ENCODE results near the gene RPS6KA6.

Gene RPS6KA6

DNA sequence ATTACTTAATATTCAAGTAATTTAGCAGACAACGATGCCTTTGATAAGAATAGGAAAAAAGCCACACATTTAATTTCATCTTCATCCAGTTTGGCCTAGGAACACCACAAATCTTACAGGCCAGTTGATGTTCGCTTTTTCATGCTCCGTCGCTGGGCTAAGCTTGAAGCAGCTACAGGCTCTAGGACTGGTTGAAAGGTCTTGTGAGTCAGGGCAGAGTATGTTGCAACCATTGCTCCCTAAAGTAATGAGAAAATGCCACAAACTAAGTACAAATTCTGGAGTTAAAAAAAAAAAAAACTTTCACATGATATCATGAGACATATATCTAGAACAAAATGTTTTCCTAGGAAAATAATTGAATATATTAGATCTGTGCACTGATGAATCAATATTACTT lies 123.8 kb downstream of the RPS6KA6 start:
- no peak for DNase-seq (ENCODE audit: low spot score)
- TF ChIP-seq, protein P1, sequence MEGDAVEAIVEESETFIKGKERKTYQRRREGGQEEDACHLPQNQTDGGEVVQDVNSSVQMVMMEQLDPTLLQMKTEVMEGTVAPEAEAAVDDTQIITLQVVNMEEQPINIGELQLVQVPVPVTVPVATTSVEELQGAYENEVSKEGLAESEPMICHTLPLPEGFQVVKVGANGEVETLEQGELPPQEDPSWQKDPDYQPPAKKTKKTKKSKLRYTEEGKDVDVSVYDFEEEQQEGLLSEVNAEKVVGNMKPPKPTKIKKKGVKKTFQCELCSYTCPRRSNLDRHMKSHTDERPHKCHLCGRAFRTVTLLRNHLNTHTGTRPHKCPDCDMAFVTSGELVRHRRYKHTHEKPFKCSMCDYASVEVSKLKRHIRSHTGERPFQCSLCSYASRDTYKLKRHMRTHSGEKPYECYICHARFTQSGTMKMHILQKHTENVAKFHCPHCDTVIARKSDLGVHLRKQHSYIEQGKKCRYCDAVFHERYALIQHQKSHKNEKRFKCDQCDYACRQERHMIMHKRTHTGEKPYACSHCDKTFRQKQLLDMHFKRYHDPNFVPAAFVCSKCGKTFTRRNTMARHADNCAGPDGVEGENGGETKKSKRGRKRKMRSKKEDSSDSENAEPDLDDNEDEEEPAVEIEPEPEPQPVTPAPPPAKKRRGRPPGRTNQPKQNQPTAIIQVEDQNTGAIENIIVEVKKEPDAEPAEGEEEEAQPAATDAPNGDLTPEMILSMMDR (IDR thresholded peaks at IDR 0.05; ENCODE audit: extremely low read depth, insufficient read depth, missing control alignments) = no peak
- in situ Hi-C loops (cut with MboI; ENCODE audit: low pct_unique_long_range_greater_than_20kb, low sequenced_read_pairs, unreplicated experiment) = no loop called here

GRCh38 chrX:84047339-84047738 lies 140.7 kb downstream of the RPS6KA6 start:
- in situ Hi-C loops (cut with MboI; ENCODE audit: low pct_unique_long_range_greater_than_20kb, low sequenced_read_pairs, unreplicated experiment) = no loop called here
- TF ChIP-seq, protein P1 (IDR thresholded peaks at IDR 0.05; ENCODE audit: extremely low read depth, insufficient read depth, missing control alignments) = no peak
- DNase-seq (ENCODE audit: low spot score) = no peak

DNA sequence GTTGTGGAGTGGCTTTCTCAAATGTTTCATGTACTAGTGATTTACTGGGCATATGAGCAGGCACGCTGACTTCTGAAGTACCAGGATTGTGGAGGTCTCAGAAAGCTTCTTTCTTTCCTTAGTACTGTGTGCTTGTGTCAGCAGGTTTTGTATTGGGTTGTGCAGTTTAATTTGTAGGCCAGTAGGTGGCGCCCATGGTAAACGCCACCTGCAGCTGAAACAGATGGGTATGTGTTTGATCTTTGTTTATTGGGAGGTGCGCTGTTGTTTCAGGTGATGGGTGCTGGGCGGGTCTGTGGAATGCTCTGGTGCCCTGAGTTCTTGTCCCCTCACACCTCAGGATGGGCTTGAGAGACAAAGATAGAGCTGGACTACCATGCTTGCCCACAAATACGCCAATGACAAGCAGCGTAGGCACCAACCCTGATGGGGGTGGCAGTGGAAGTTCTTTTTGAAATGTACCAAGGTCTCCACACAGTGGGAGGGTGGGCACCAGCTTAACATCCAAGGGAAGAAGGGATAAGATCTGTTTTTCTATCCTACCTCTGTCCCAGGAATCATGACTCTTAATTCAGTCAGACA lies 141.5 kb downstream of the RPS6KA6 start:
- peak; percentile 26 for DNase-seq (ENCODE audit: low spot score)
- TF ChIP-seq, protein P1 (IDR thresholded peaks at IDR 0.05; ENCODE audit: extremely low read depth, insufficient read depth, missing control alignments) = peak; percentile 93
- in situ Hi-C loops (cut with MboI; ENCODE audit: low pct_unique_long_range_greater_than_20kb, low sequenced_read_pairs, unreplicated experiment) = no loop called here

DNA sequence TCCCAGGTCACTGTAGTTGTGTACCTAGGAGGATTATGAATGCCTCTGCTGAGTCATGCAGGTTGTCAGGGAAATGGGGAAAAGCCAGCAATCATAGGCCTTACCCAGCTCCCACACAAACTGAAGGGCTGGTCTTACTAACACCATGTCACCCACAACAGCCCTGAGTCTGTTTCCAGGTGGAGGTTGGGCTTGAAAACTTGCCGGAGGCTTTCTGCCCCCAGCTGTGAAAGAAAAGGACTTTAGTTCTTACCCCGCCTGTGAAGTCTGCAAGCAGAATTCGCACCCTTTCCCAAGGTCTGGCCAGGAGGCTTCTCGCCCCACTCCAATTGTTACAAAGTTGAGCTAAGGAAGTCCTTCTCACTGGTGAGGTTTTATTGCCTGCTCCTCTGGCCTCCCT lies 143.9 kb downstream of the RPS6KA6 start:
- in situ Hi-C loops (cut with MboI; ENCODE audit: low pct_unique_long_range_greater_than_20kb, low sequenced_read_pairs, unreplicated experiment) = no loop called here
- no peak for DNase-seq (ENCODE audit: low spot score)
- TF ChIP-seq, protein P1 (IDR thresholded peaks at IDR 0.05; ENCODE audit: extremely low read depth, insufficient read depth, missing control alignments) = no peak

Measured in GM13977 (cell line).